CD4-positive, CD25-positive, alpha-beta regulatory T cell (primary cell): ENCODE measurements around the gene PRRC2A. TPM values are rescaled to one million over a fixed set of nuclear protein-coding genes. Genes with fewer than 3 reads are reported as not detected.
A peak's percentile ranks its signal among the peaks of the same experiment; 100 is the strongest.

ENCODE experiments used
- ATAC-seq, 2 donors: fragments of 150-1000 bp; cut with Tn5 transposase; one replicate each; pipeline ENCODE4 v1.10.0; 2021; ENCODE audit warnings: low read depth in 2 of 2, moderate number of reproducible peaks in 2 of 2, moderate library complexity in 1 of 2
- DNase-seq, 3 donors: peaks; one replicate each; pipeline versions ENCODE4 v3.0.0 to v3.0.0-alpha.2; 2012 to 2022; ENCODE audit warnings: mixed read lengths in 1 of 3
- H3K27ac ChIP-seq: one replicate; pipeline ENCODE4 v1.7.0; 2013; ENCODE audit warnings: mild to moderate bottlenecking, low read length; ENCODE audit not compliant: insufficient read depth, poor library complexity, severe bottlenecking
- H3K27me3 ChIP-seq: one replicate; pipeline ENCODE4 v1.7.0; 2013; ENCODE audit warnings: low read length; ENCODE audit not compliant: control insufficient read depth, insufficient read depth
- H3K36me3 ChIP-seq: one replicate; pipeline ENCODE4 v1.7.0; 2013; ENCODE audit warnings: mild to moderate bottlenecking, low read length, moderate library complexity; ENCODE audit not compliant: control insufficient read depth, insufficient read depth
- H3K4me1 ChIP-seq: 2 replicates; pipeline ENCODE4 v1.7.0; 2013; ENCODE audit warnings: mild to moderate bottlenecking, low read length; ENCODE audit not compliant: insufficient read depth, control insufficient read depth, poor library complexity, severe bottlenecking
- H3K4me3 ChIP-seq: one replicate; pipeline ENCODE4 v1.7.0; 2013; ENCODE audit warnings: low read depth, mild to moderate bottlenecking, low read length, moderate library complexity
- H3K9me3 ChIP-seq, 2 experiments: 1 replicate in 1 of 2; 2 replicates in 1 of 2; pipeline ENCODE4 v1.7.0; 2013; ENCODE audit warnings: low read length in 2 of 2, mild to moderate bottlenecking in 1 of 2, moderate library complexity in 1 of 2; ENCODE audit not compliant: control insufficient read depth in 2 of 2
- H3K27ac Mint-ChIP-seq, 3 donors: one replicate each; pipeline ENCODE4 v1.8.0; 2020 to 2022; ENCODE audit warnings: mild to moderate bottlenecking in 3 of 3, mixed read lengths in 3 of 3, moderate library complexity in 2 of 3
- H3K27me3 Mint-ChIP-seq: one replicate; pipeline ENCODE4 v1.8.0; 2022; ENCODE audit warnings: mild to moderate bottlenecking, mixed read lengths
- H3K36me3 Mint-ChIP-seq: one replicate; pipeline ENCODE4 v1.8.0; 2020; ENCODE audit warnings: mixed read lengths
- H3K4me1 Mint-ChIP-seq, 4 donors: one replicate each; pipeline ENCODE4 v1.8.0; 2020 to 2022; ENCODE audit warnings: mixed read lengths in 4 of 4, mild to moderate bottlenecking in 1 of 4
- H3K4me3 Mint-ChIP-seq, 4 donors: one replicate each; pipeline ENCODE4 v1.8.0; 2020 to 2022; ENCODE audit warnings: mild to moderate bottlenecking in 4 of 4, mixed read lengths in 4 of 4, moderate library complexity in 3 of 4
- H3K9me3 Mint-ChIP-seq, 7 donors: one replicate each; pipeline ENCODE4 v1.8.0; 2020 to 2022; ENCODE audit warnings: mixed read lengths in 7 of 7, mild to moderate bottlenecking in 3 of 7, moderate library complexity in 2 of 7
- polyA plus RNA-seq, 4 donors: library from polyadenylated mRNA; unstranded; fragments of 300-500 nt; fragmentation: Illumina TruSeq; gene quantifications; one replicate each; pipeline ENCODE4 v1.2.3, GENCODE V29; 2021
- total RNA-seq: library from RNA; stranded (reverse); gene quantifications from one replicate; pipeline ENCODE4 v1.2.3, GENCODE V29; 2022

The PRRC2A gene
- total and polyA plus RNA-seq, 5 donors from 2014 or later, result 2.8 to 214 (median 3.2) TPM

DNA sequence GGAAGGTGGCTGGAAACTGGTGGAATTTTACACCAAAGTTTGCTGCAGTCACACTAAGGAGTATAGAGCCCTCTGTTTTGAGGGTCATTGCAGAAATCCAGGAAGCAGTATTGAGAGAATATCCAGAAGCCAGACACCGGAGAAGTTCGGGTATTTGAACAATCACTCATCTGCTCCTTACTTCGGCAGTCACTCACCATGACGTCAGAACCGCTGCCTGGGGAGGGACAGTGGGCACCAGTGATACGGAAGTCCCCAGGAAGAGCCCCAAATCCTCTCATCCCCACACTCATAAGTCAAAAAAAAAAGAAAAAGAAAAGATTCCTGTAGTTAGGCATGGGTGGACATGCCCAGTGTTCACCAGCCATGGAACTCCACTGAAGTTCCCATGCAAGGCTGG lies 56.4 kb downstream of the PRRC2A start:
- H3K36me3 ChIP-seq, result peaks cover 16% of the 10 kb centered on the region
- H3K4me3 Mint-ChIP-seq, result peak overlapping the region in 1 of 4 donors; percentile 64
- no peak overlapping the region for H3K27ac ChIP-seq
- peaks cover 0 to 33% (median 16%) of the 10 kb centered on the region in 4 donors for H3K4me1 Mint-ChIP-seq
- no peaks in the 10 kb centered on the region for H3K27me3 Mint-ChIP-seq
- no peak overlapping the region for H3K4me3 ChIP-seq
- H3K4me1 ChIP-seq, result peaks cover 16% of the 10 kb centered on the region
- no peak for DNase-seq
- H3K27ac Mint-ChIP-seq, result peak overlapping the region in 2 of 3 donors; percentile 55 to 93
- no peaks in the 10 kb centered on the region for H3K9me3 ChIP-seq
- no peaks in the 10 kb centered on the region for H3K27me3 ChIP-seq
- H3K36me3 Mint-ChIP-seq, result peaks cover 12% of the 10 kb centered on the region
- ATAC-seq, result no peak
- no peaks in the 10 kb centered on the region for H3K9me3 Mint-ChIP-seq

DNA sequence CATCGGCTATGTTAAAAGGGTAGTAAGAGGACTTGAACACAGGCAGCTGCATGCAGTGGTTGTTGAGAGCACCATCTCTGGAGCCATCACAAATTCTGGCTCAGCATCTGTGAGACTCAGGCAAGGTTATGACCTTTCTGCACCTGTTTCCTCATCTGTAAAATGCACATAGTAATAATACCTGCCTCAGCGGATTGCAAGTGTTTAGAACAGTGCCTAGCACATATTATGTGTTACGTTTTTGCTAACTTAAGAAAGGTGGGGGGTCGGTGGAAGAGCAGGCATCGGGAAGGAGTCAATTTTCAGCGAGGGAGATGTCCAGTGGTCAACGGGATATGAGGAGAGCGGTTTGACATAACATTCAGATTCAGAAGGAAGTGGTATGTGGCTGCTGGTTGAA lies 57.4 kb downstream of the PRRC2A start:
- Mint-ChIP-seq H3K27ac (peak overlapping the region in 1 of 3 donors; percentile 4), H3K27me3 (no peaks in the 10 kb centered on the region), H3K4me3 (peak overlapping the region in 2 of 4 donors; percentile 44 to 72), H3K9me3 (no peaks in the 10 kb centered on the region), H3K4me1 (peaks cover 0 to 35% (median 18%) of the 10 kb centered on the region in 4 donors), H3K36me3 (peaks cover 4% of the 10 kb centered on the region)
- Histone ChIP-seq H3K9me3 (no peaks in the 10 kb centered on the region), H3K27ac (no peak overlapping the region), H3K27me3 (no peaks in the 10 kb centered on the region), H3K4me1 (peaks cover 16% of the 10 kb centered on the region), H3K36me3 (peaks cover 10% of the 10 kb centered on the region), H3K4me3 (no peak overlapping the region)
- no peak for ATAC-seq
- DNase-seq, result no peak

DNA sequence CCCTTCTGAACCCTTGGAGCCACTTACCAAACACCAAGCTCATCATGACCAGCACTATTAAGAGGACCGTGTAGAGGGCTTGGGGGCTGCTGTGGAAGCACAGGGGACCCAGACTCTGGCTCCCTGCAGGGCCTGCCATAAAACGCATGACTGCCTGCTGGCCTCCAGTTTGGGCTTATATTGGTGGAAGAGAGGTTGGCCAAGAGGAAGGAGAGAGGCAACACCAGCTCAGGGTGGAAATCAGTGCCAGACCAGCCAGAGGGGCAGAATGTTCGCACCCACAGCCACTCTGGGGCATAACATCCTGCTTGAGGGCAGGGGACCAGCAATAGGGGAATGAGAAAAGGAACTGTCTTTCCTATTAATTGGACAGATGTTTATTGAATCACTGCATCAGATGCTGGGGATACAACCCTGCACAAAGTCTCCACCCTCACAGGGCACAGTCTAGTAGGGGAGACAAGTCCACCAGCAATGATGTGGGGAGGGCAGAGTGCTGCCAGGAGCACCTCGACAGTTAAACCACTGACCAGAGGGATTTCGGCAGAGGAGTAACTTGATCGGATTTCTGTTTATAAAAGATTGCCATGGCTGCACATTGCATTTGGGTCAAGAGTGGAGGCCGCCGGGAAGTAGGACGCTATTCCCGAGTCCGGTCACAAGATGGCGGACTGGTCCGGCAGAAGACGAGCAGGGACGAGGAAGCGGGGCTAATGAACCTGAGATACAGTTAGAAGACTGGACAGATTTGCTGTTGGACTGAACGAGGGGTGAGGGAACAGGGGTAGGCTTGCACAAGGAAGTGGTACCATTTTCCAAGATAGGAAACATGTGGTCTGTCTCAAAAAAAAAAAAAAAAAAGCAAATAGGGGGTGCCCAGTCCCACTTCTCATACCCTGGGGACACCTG lies 60.0 kb downstream of the PRRC2A start, which contains the start of gene LY6G5C:
Gene LY6G5C (minus strand): TSS at position 842 of the 909 bp plus-strand sequence. CDS start 694 bp downstream, at position 148.
- no peaks in the 10 kb centered on the region for H3K9me3 Mint-ChIP-seq
- peaks cover 8% of the 10 kb centered on the region for H3K36me3 ChIP-seq
- H3K4me1 ChIP-seq, result peaks cover 16% of the 10 kb centered on the region
- no peaks in the 10 kb centered on the region for H3K27me3 ChIP-seq
- no peaks in the 10 kb centered on the region for H3K27me3 Mint-ChIP-seq
- H3K4me1 Mint-ChIP-seq, result peaks cover 0 to 35% (median 18%) of the 10 kb centered on the region in 4 donors
- H3K36me3 Mint-ChIP-seq, result peaks cover 4% of the 10 kb centered on the region
- peak within 1 kb of the TSS; percentile 86 to 94 (median 94) for H3K27ac Mint-ChIP-seq
- no peaks in the 10 kb centered on the region for H3K9me3 ChIP-seq
- H3K4me3 ChIP-seq, result peak within 1 kb of the TSS; percentile 86
- H3K27ac ChIP-seq, result peak within 1 kb of the TSS; percentile 53
- peak; percentile 76 to 78 for ATAC-seq
- peak; percentile 47 to 79 (median 61) for DNase-seq
- H3K4me3 Mint-ChIP-seq, result peak within 1 kb of the TSS; percentile 87 to 93 (median 90)

DNA sequence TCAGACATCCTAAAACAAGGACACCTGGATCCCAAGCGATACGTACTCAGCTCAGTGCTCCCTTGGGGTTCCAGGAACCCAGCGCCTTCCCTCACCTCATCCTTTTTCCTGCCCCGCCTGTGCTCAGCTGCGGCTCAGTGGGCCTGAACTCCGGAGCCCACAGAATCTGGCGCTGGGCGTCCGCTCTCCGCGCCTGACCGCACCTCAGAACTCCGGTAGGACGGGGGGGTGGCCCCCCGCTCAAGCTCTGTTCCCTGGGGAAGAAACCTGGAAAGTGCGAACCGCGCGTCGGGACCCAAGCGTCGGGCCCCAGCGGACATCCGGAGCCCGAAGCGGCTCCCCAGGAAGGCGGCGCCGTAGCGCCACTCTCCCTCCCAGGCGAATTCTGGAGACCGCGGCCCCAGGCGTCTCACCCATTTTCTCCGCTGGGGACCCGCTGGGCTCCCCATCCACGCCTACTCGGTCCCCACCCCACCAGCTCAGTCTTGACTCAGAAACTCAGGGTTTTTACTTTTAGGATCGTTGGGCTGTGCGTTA lies 60.7 kb downstream of the PRRC2A start:
- peak overlapping the region; percentile 53 for H3K27ac ChIP-seq
- H3K36me3 Mint-ChIP-seq, result peaks cover 6% of the 10 kb centered on the region
- H3K4me3 ChIP-seq, result peak overlapping the region; percentile 86
- H3K9me3 ChIP-seq, result no peaks in the 10 kb centered on the region
- no peaks in the 10 kb centered on the region for H3K27me3 ChIP-seq
- H3K4me1 Mint-ChIP-seq, result peaks cover 0 to 35% (median 18%) of the 10 kb centered on the region in 4 donors
- no peaks in the 10 kb centered on the region for H3K9me3 Mint-ChIP-seq
- H3K27ac Mint-ChIP-seq, result peak overlapping the region in 2 of 3 donors; percentile 86 to 94
- peak overlapping the region; percentile 87 to 93 (median 90) for H3K4me3 Mint-ChIP-seq
- H3K27me3 Mint-ChIP-seq, result no peaks in the 10 kb centered on the region
- H3K4me1 ChIP-seq, result peaks cover 16% of the 10 kb centered on the region
- peaks cover 14% of the 10 kb centered on the region for H3K36me3 ChIP-seq
- ATAC-seq (peak; percentile 10 to 34), DNase-seq (peak; percentile 25 to 42 (median 27))

DNA sequence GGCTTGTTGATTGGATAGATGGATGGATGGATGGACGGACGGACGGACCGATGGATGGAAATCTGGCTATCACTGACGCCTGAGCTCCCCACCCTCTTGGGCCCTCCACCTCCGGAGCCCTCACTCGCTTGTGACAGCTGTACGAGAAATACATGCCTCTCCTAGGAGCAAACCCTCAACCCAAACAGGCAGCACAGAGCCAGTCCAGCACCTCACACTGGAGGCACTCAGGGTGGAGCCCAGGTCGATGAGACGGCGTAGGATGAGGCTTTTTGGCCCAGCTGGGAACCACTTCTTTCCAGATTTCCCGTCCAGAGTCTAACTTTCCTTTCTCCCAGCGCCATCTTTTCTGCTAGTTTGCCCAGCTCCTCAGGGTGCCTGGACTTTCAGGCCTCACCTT lies 63.1 kb downstream of the PRRC2A start:
- Mint-ChIP-seq H3K27me3 (no peaks in the 10 kb centered on the region), H3K36me3 (peaks cover 11% of the 10 kb centered on the region), H3K4me3 (peak overlapping the region in 1 of 4 donors; percentile 53), H3K9me3 (no peaks in the 10 kb centered on the region), H3K27ac (peak overlapping the region in 1 of 3 donors; percentile 42), H3K4me1 (peaks cover 0 to 27% (median 14%) of the 10 kb centered on the region in 4 donors)
- Histone ChIP-seq H3K36me3 (peaks cover 30% of the 10 kb centered on the region), H3K9me3 (no peaks in the 10 kb centered on the region), H3K27me3 (no peaks in the 10 kb centered on the region), H3K4me1 (peaks cover 16% of the 10 kb centered on the region), H3K27ac (no peak overlapping the region), H3K4me3 (no peak overlapping the region)
- DNase-seq (no peak), ATAC-seq (no peak)

DNA sequence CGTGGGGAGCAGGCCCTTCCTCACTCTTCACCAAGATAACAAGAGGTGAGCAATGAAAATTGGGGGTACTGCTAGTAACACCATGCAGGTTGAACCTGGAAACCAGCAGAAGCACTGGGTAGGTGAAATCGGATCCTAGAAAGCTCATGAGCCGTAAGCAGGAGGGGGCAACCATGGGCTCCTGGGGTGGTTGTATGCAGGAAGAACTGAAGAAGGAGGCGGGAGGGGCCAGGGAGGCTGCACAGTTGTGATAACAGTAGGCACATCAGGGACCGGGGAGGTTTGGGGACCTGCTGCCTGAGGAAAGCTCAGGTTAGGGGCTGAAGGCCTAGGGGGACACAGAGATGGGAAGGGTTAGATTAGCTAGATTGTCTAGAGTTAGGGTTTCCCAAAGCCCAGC lies 66.0 kb downstream of the PRRC2A start:
- Mint-ChIP-seq H3K4me1 (peaks cover 0 to 12% (median 3%) of the 10 kb centered on the region in 4 donors), H3K9me3 (no peaks in the 10 kb centered on the region), H3K27me3 (no peaks in the 10 kb centered on the region), H3K36me3 (peaks cover 23% of the 10 kb centered on the region), H3K4me3 (no peak overlapping the region), H3K27ac (peak overlapping the region in 1 of 3 donors; percentile 74)
- DNase-seq, result no peak
- H3K36me3 ChIP-seq, result peaks cover 54% of the 10 kb centered on the region
- no peak overlapping the region for H3K4me3 ChIP-seq
- peaks cover 4% of the 10 kb centered on the region for H3K4me1 ChIP-seq
- ATAC-seq, result no peak
- no peaks in the 10 kb centered on the region for H3K27me3 ChIP-seq
- H3K27ac ChIP-seq, result no peak overlapping the region
- H3K9me3 ChIP-seq, result no peaks in the 10 kb centered on the region

DNA sequence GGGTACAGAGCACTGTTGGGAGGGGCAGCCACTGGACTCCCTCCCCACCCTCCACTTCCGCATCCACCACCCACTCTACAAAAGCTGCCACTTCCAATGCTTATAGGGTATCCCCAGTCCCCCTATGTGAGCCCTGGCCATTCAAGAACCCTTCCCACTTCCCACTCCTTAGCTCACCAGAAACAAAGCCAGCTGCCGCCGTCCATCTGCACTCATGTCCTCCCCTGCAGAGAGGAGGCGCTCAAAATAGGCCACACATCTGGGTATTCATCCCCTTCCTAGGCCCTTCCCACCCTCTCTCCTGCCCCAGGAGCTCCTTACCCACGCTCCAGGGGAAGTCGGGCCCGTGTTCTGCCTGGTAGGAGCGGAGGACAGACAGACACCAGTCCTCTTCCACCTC lies 66.8 kb downstream of the PRRC2A start:
- no peak overlapping the region for H3K4me3 Mint-ChIP-seq
- ATAC-seq, result no peak
- Histone ChIP-seq H3K27ac (no peak overlapping the region), H3K9me3 (no peaks in the 10 kb centered on the region), H3K27me3 (no peaks in the 10 kb centered on the region), H3K4me1 (no peaks in the 10 kb centered on the region), H3K4me3 (no peak overlapping the region), H3K36me3 (peaks cover 61% of the 10 kb centered on the region)
- H3K27me3 Mint-ChIP-seq, result no peaks in the 10 kb centered on the region
- no peak overlapping the region for H3K27ac Mint-ChIP-seq
- no peak for DNase-seq
- no peaks in the 10 kb centered on the region for H3K9me3 Mint-ChIP-seq
- peaks cover 26% of the 10 kb centered on the region for H3K36me3 Mint-ChIP-seq
- H3K4me1 Mint-ChIP-seq, result peaks cover 0 to 3% (median 0%) of the 10 kb centered on the region in 4 donors
